ENCODE measurements around the gene SLC30A5.
"Not testable (repeated sequence)": the region's sequence is repeated elsewhere in the genome, so short reads cannot be mapped to it uniquely, and the experiment has no call there.

DNA sequence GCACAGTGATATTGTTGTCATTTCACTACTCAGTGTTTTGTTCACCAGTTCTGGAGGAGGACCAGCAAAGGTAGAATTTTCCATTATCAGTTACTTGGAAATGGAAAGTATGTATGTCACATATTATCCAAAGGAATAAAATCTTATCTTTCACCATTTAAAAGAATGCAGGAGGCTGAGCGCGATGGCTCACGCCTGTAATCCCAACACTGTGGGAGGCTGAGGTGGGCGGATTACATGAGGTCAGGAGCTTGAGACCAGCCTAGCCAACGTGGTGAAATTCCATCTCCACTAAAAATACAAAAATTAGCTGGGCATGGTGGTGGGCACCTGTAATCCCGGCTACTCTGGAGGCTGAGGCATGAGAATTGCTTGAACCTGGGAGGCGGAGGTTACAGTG is 14.6 kb downstream of the SLC30A5 start:
- not testable (repeated sequence) for TF ChIP-seq POLR2A (IDR thresholded peaks at IDR 0.05; ENCODE audit: low read depth); CTCF (IDR thresholded peaks at IDR 0.05)

Data from esophagus muscularis mucosa (tissue), 3 donors.